KBM-7 (cell line): Measurements from ENCODE around the gene MAN1A2.
"Not testable (repeated sequence)": the region's sequence is repeated elsewhere in the genome, so short reads cannot be mapped to it uniquely, and the experiment has no call there.

Experiments used
- DNase-seq: peaks from one replicate; pipeline ENCODE4 v3.0.0-alpha.2; 2015
- in situ Hi-C: fragments of 300-500 bp; cut with MboI; formaldehyde crosslinking; loops from 2 replicates; pipeline ENCODE4 v1.14.3; 2020; ENCODE audit warnings: low sequenced_read_pairs, low pct_unique_long_range_greater_than_20kb, mixed read lengths

MAN1A2 gene

GRCh38 chr1:117357833-117358603, 9.2 kb upstream of the MAN1A2 start:
- in situ Hi-C loops, DNase-seq: not testable (repeated sequence)

GRCh38 chr1:117358604-117358887, 8.7 kb upstream of the MAN1A2 start:
- DNase-seq, in situ Hi-C loops: not testable (repeated sequence)

- in situ Hi-C loops, result no loop called here
- DNase-seq, result peak; percentile 86
These were observed 7.5 kb upstream of the MAN1A2 start for GRCh38 chr1:117359561-117360289.

- DNase-seq, result no peak
- in situ Hi-C loops, result no loop called here
These were observed 4.3 kb upstream of the MAN1A2 start for GRCh38 chr1:117362986-117363385.

- in situ Hi-C loops, result no loop called here
- no peak for DNase-seq
These were observed 3.6 kb upstream of the MAN1A2 start for GRCh38 chr1:117363571-117364048.

- in situ Hi-C loops, result no loop called here
These were observed 3.0 kb upstream of the MAN1A2 start for GRCh38 chr1:117364240-117364639.

GRCh38 chr1:117365350-117366176, 1.7 kb upstream of the MAN1A2 start:
- DNase-seq, result peak; percentile 25
- in situ Hi-C loops, result no loop called here

More at GRCh38 chr1:117364240-117364639, 3.0 kb upstream of the MAN1A2 start:
- no peak for DNase-seq

- in situ Hi-C loops, result no loop called here
- peak; percentile 83 for DNase-seq
These were observed 838 bp upstream of the MAN1A2 start for GRCh38 chr1:117366177-117367045.

GRCh38 chr1:117368116-117369108, 1.2 kb downstream of the MAN1A2 start:
- in situ Hi-C loops, result no loop called here
- DNase-seq, result peak; percentile 50

- in situ Hi-C loops, result no loop called here
- DNase-seq, result no peak
These were observed 2.8 kb downstream of the MAN1A2 start for GRCh38 chr1:117370071-117370470.

GRCh38 chr1:117370509-117370908, 3.3 kb downstream of the MAN1A2 start:
- in situ Hi-C loops, result no loop called here
- no peak for DNase-seq

GRCh38 chr1:117371441-117372151, 4.3 kb downstream of the MAN1A2 start:
- DNase-seq, result no peak
- in situ Hi-C loops, result no loop called here

GRCh38 chr1:117372863-117373412, 5.7 kb downstream of the MAN1A2 start:
- no peak for DNase-seq
- in situ Hi-C loops, result no loop called here

GRCh38 chr1:117373932-117374331, 6.7 kb downstream of the MAN1A2 start:
- in situ Hi-C loops, result no loop called here
- no peak for DNase-seq

GRCh38 chr1:117375327-117375726, 8.1 kb downstream of the MAN1A2 start:
- in situ Hi-C loops, result no loop called here
- no peak for DNase-seq

GRCh38 chr1:117387060-117387633, 19.9 kb downstream of the MAN1A2 start:
- in situ Hi-C loops, result no loop called here
- no peak for DNase-seq

- in situ Hi-C loops, result no loop called here
- DNase-seq, result peak; percentile 53
These were observed 21.1 kb downstream of the MAN1A2 start for GRCh38 chr1:117388328-117388727.
